T-helper 1 cell treated with Interleukin-12 subunit alpha and Interleukin-12 subunit beta and Interleukin-4 antibody, amounts not matched to agents 30 μg/mL and 1 μg/mL, for 36 hours (primary cell): Measurements from ENCODE around the gene SV2C.

Source experiments
- H3K27ac Mint-ChIP-seq: one replicate; pipeline ENCODE4 v1.8.0; 2021; ENCODE audit warnings: mild to moderate bottlenecking, mixed read lengths
- H3K27me3 Mint-ChIP-seq: one replicate; pipeline ENCODE4 v1.8.0; 2021; ENCODE audit warnings: low read depth, mixed read lengths
- H3K36me3 Mint-ChIP-seq: one replicate; pipeline ENCODE4 v1.8.0; 2021; ENCODE audit warnings: low read depth, mixed read lengths
- H3K4me1 Mint-ChIP-seq: one replicate; pipeline ENCODE4 v1.8.0; 2021; ENCODE audit warnings: low read depth, mixed read lengths
- H3K4me3 Mint-ChIP-seq: one replicate; pipeline ENCODE4 v1.8.0; 2021; ENCODE audit warnings: mild to moderate bottlenecking, moderate library complexity, mixed read lengths
- H3K9me3 Mint-ChIP-seq: one replicate; pipeline ENCODE4 v1.8.0; 2021; ENCODE audit warnings: mixed read lengths

Gene SV2C

DNA sequence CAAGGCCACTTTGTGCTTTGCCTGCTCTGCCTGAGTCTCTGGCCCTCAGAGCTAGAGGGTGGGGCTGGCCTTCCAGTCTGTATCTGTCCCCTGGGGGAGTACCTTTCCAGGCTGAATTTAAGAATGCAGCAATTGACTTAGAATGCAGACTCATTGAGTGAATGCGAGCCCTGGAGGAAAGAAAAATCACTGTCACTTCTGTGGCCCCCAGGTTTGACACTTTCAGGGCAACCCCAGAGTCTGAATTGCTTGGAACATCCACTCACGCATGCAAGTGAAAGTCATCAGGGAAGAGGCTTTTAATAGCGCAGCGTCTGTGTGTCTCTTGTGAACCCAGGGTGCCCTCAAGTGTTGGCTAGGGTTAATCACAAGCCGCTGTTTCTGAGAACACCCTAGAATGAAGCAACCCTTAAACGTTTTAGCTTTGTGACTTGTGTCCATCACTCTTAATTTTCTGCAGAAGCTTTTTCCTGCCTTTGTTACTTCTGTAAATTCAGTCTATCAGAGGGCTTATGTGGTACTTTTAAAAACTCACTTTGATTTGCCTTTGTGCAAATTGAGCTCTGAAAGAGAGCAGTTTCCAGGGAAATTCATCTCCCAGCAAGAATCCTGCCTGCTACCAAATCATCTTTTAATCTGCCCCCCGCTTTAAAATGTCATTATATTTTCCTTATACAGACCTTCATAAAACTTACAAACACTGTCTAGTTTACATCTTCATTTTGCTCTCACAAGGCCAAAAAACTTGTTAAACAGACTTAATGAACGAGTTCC, 173.1 kb downstream of the SV2C start:
- Mint-ChIP-seq H3K9me3 (no peaks in the 10 kb centered on the region), H3K27ac (no peak overlapping the region), H3K27me3 (peaks cover 42% of the 10 kb centered on the region), H3K4me1 (peaks cover 16% of the 10 kb centered on the region), H3K4me3 (no peak overlapping the region), H3K36me3 (peaks cover 3% of the 10 kb centered on the region)

- Mint-ChIP-seq H3K36me3 (peaks cover 3% of the 10 kb centered on the region), H3K9me3 (peaks cover under 1% of the 10 kb centered on the region), H3K27me3 (peaks cover 34% of the 10 kb centered on the region), H3K4me3 (no peak overlapping the region), H3K4me1 (peaks cover 16% of the 10 kb centered on the region), H3K27ac (no peak overlapping the region)
Measured at GRCh38 chr5:76257225-76257833, 174.1 kb downstream of the SV2C start.

DNA sequence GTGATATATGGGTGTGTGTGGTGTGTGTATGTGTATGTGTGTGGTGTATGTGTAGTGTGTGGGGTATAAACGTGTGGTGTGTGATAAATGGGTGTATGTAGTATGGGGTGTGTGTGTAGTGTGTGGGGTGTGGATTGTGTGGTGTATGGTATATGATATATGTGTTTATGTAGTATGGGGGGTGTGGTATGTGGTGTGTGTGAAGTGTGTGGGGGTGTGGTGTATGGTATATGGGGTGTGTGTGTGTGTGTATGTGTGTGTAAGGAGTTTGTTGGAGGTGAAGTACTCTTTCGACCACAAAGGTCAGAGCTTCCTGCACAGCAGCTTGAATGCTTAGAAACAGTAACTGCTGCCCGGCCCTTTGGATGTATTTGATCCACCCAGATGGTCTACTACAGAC, 174.7 kb downstream of the SV2C start:
- H3K36me3 Mint-ChIP-seq: peaks cover 6% of the 10 kb centered on the region
- peaks cover 6% of the 10 kb centered on the region for H3K9me3 Mint-ChIP-seq
- H3K27ac Mint-ChIP-seq: no peak overlapping the region
- H3K4me1 Mint-ChIP-seq: peaks cover 16% of the 10 kb centered on the region
- no peak overlapping the region for H3K4me3 Mint-ChIP-seq
- peaks cover 35% of the 10 kb centered on the region for H3K27me3 Mint-ChIP-seq

DNA sequence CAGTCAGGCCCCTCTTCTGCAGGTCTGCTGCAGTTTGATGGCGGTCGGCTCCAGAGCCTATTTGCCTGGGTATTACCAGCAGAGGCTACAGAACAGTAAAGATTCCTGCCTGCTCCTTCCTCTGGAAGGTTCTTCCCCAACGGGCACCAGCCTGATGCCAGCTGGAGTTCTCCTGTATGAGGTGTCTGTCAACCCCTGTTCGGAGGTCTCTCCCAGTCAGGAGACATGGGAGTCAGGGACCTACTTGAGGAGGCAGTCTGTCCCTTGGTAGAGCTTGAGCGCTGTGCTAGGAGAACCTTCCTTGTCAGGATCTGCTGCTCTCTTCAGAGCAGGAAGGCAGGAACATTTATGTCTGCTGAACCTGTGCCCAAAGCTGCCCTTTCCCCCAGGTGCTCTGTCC, 181.5 kb downstream of the SV2C start:
- Mint-ChIP-seq H3K27ac (no peak overlapping the region), H3K4me1 (peaks cover 21% of the 10 kb centered on the region), H3K27me3 (peaks cover 13% of the 10 kb centered on the region), H3K36me3 (peaks cover 17% of the 10 kb centered on the region), H3K4me3 (no peak overlapping the region), H3K9me3 (peaks cover 20% of the 10 kb centered on the region)

DNA sequence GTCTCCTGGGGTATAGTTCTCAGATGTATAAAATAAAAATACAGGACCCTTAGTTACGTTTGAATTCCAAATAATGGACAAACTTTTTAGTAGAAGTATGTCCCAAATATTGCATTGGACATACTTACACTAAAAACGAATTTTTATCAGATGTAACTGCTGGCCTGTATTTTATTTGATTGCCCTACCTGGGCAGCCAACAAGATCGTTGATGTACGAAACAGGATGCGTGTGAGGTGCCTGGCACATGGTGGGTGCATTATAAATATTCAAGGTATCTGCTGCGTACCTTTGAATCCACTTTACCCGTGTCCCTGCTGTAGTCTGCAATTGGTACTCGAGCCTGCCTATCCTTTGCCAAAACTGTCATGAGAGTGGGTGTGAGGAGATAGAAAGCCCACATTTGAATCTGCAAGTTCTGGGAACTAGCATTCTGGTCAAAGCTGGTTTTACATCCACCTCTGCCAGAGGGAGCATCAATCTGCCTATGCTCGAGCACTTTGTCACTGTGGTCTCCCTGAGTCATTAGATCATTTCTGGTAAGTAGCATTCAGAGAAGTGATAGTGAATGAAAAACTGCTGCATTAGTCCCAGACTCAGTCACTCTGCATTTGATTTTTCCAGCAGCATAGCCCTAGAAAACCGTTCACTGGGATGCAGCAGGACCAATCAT, 186.2 kb downstream of the SV2C start:
- H3K36me3 Mint-ChIP-seq: peaks cover 2% of the 10 kb centered on the region
- H3K9me3 Mint-ChIP-seq: no peaks in the 10 kb centered on the region
- H3K27ac Mint-ChIP-seq: peak overlapping the region; percentile 91
- H3K4me1 Mint-ChIP-seq: peaks cover 39% of the 10 kb centered on the region
- H3K4me3 Mint-ChIP-seq: peak overlapping the region; percentile 70
- H3K27me3 Mint-ChIP-seq: no peaks in the 10 kb centered on the region

DNA sequence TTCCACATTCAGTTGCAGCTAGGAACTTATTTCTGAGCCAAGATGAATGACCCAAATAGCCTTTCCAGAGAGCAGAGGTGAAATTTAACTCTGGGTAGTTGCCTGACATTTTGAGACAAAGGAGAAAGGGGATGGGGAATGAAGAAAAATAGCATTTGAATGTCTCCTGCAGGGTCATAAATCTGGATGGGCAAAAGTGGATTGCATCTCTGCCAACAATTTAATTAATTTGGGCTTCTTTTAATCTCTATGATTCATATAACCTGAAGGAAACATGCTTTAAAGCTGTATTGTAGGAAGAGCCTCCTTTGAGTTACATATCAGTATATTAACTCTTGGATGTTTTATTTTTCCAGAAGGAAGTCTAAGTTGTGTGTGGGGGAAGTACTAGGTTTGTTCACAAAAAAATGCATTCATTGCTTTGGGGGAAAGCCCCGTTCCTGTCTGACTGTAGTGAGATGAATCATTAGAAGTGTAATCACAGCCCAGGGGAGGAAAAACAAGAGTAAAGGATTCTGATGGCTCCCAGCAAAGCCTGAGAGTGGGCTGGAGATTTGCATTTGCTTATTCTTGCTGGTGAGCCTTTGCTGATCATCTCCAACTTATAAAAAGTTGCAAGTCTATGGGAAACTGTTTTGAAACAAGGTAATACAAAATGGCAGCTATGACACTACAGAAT, 186.9 kb downstream of the SV2C start:
- Mint-ChIP-seq H3K36me3 (peaks cover 2% of the 10 kb centered on the region), H3K4me3 (peak overlapping the region; percentile 70), H3K9me3 (no peaks in the 10 kb centered on the region), H3K27me3 (no peaks in the 10 kb centered on the region), H3K27ac (peak overlapping the region; percentile 91), H3K4me1 (peaks cover 39% of the 10 kb centered on the region)

DNA sequence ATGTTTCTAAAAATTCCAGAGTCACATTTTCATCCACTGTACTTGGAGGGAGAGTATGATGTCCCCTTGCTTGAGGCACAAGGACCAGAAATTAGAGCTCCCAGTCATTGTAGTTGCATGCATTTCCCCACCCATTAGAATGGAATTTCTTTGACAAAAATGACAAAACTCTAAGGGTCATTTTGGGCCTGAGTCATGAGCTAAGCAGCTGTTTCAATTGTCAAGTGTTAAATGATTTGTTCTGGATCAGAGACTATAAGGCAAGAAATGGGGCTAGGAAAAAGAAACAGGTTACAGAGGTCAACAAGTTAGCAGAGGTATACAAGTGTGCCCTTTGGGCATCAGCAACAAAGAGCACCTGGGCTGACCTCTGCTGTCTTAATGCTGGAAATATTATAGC, 188.7 kb downstream of the SV2C start:
- no peaks in the 10 kb centered on the region for H3K27me3 Mint-ChIP-seq
- no peak overlapping the region for H3K4me3 Mint-ChIP-seq
- H3K9me3 Mint-ChIP-seq: no peaks in the 10 kb centered on the region
- no peak overlapping the region for H3K27ac Mint-ChIP-seq
- peaks cover 2% of the 10 kb centered on the region for H3K36me3 Mint-ChIP-seq
- peaks cover 39% of the 10 kb centered on the region for H3K4me1 Mint-ChIP-seq

DNA sequence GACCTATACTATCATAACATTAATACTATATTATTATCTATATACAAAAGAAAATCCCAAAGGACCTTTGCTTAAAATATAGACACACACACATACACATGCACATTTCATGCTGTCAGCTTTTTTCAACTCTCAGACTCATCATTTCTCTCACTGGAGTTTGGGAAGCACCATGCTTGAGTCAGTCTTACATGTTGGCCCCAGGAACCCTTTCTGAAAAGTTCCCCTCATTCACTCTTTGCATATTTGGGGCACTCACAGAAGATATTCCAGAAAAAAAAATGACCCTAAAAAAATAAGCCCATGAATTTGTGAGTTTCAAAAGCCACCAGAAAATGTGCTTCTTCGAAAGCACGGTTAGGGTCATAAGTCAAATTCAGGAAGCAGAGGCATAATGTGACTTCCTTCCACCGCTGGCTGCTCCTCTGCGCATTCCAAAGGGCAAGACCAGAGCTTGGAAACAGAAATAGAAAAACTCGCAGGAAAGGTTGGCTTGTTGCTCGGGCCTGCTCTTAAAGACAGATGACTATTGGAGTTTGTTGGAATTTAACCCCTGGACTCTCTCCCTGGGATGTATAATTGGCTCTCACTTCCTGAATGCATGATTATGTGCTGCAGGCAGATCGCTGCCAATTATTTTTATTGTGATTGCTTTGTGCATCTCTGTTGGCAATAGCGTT, 190.2 kb downstream of the SV2C start:
- peaks cover 2% of the 10 kb centered on the region for H3K36me3 Mint-ChIP-seq
- H3K27me3 Mint-ChIP-seq: no peaks in the 10 kb centered on the region
- H3K9me3 Mint-ChIP-seq: no peaks in the 10 kb centered on the region
- H3K4me3 Mint-ChIP-seq: no peak overlapping the region
- H3K27ac Mint-ChIP-seq: no peak overlapping the region
- H3K4me1 Mint-ChIP-seq: peaks cover 31% of the 10 kb centered on the region

- H3K27me3 Mint-ChIP-seq: no peaks in the 10 kb centered on the region
- H3K4me3 Mint-ChIP-seq: no peak overlapping the region
- peaks cover 22% of the 10 kb centered on the region for H3K4me1 Mint-ChIP-seq
- no peak overlapping the region for H3K27ac Mint-ChIP-seq
- H3K36me3 Mint-ChIP-seq: peaks cover 2% of the 10 kb centered on the region
- no peaks in the 10 kb centered on the region for H3K9me3 Mint-ChIP-seq
Measured at GRCh38 chr5:76274571-76274970, 191.4 kb downstream of the SV2C start.

DNA sequence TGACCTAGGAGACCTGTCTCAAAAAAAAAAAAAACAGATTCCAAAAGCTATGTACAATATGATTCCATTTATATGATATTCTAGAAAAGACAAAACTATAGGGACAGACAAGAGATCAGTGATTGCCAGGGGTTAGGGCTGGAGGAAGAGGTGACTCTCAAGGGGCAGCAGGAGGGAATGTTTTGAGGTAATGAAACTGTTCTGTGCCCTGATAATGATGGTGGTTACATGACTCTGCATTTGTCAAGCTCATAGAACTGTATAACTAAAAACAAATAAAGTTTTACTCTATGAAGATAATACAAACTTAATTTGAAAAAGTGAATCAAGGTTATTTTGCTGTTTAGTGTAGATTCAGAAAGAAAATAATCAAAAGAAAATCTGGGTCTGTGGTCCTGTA, 194.6 kb downstream of the SV2C start:
- Mint-ChIP-seq H3K36me3 (no peaks in the 10 kb centered on the region), H3K9me3 (no peaks in the 10 kb centered on the region), H3K27ac (no peak overlapping the region), H3K27me3 (no peaks in the 10 kb centered on the region), H3K4me3 (no peak overlapping the region), H3K4me1 (peaks cover 4% of the 10 kb centered on the region)

- H3K27ac Mint-ChIP-seq: no peak overlapping the region
- H3K4me3 Mint-ChIP-seq: no peak overlapping the region
- no peaks in the 10 kb centered on the region for H3K36me3 Mint-ChIP-seq
- no peaks in the 10 kb centered on the region for H3K9me3 Mint-ChIP-seq
- H3K4me1 Mint-ChIP-seq: peaks cover 4% of the 10 kb centered on the region
- no peaks in the 10 kb centered on the region for H3K27me3 Mint-ChIP-seq
Measured at GRCh38 chr5:76278261-76278789, 195.1 kb downstream of the SV2C start.

DNA sequence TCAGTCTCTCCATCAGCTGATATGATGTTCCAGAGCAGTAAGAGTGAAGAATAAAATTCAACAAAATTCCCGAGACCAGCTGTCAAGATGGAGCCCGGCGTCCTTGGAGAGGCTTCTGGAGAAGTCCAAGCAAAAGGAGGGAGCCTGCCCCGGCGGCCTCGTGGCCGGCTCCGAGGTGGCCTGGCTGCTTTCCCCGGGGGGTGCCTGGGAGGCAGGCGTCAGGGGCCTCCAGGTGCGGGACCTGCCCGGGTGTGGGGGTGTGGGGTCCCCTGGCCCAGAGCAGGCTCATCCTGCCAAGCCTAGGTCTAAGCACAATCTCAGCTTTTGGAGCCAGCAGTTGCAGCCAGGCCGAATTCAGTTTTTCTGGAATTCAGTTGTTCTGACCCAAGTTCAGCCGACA, 197.3 kb downstream of the SV2C start:
- no peak overlapping the region for H3K4me3 Mint-ChIP-seq
- peaks cover 14% of the 10 kb centered on the region for H3K4me1 Mint-ChIP-seq
- H3K36me3 Mint-ChIP-seq: no peaks in the 10 kb centered on the region
- H3K27ac Mint-ChIP-seq: no peak overlapping the region
- H3K9me3 Mint-ChIP-seq: no peaks in the 10 kb centered on the region
- no peaks in the 10 kb centered on the region for H3K27me3 Mint-ChIP-seq

GRCh38 chr5:76283670-76284069, 200.5 kb downstream of the SV2C start:
- no peaks in the 10 kb centered on the region for H3K27me3 Mint-ChIP-seq
- peaks cover 10% of the 10 kb centered on the region for H3K4me1 Mint-ChIP-seq
- no peak overlapping the region for H3K4me3 Mint-ChIP-seq
- H3K9me3 Mint-ChIP-seq: no peaks in the 10 kb centered on the region
- H3K27ac Mint-ChIP-seq: no peak overlapping the region
- H3K36me3 Mint-ChIP-seq: no peaks in the 10 kb centered on the region

DNA sequence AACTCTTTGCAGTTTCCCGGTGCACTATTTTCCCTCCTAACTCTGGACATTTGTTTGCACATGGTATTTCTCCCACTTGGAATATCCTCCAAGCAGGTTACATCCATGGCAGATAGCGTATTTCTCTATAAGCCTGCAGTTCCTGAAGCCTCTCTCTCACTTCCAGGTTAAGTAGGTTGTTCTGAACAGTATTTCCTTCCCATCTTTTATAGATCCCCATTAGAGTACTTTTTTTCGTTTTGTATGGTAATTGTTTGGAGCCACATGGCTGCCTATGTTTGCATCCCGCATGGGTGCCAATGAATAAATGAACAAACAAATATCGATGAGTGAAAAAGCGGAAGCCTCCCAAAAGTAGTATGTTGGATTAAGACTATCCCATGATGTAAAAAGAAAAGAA, 206.5 kb downstream of the SV2C start:
- no peaks in the 10 kb centered on the region for H3K9me3 Mint-ChIP-seq
- no peak overlapping the region for H3K27ac Mint-ChIP-seq
- H3K4me1 Mint-ChIP-seq: peaks cover 5% of the 10 kb centered on the region
- no peaks in the 10 kb centered on the region for H3K36me3 Mint-ChIP-seq
- H3K27me3 Mint-ChIP-seq: peaks cover 6% of the 10 kb centered on the region
- no peak overlapping the region for H3K4me3 Mint-ChIP-seq
